ENCODE measurements around the gene ITPR2. TPM values are rescaled to one million over a fixed set of nuclear protein-coding genes. Genes with fewer than 3 reads are reported as not detected.

ITPR2 gene
- total and polyA plus RNA-seq, 2 of the 8 experiments (the other 6 are each of a cell fraction or from before 2014, with no cell fraction given): 4.1 to 48.3 TPM

DNA sequence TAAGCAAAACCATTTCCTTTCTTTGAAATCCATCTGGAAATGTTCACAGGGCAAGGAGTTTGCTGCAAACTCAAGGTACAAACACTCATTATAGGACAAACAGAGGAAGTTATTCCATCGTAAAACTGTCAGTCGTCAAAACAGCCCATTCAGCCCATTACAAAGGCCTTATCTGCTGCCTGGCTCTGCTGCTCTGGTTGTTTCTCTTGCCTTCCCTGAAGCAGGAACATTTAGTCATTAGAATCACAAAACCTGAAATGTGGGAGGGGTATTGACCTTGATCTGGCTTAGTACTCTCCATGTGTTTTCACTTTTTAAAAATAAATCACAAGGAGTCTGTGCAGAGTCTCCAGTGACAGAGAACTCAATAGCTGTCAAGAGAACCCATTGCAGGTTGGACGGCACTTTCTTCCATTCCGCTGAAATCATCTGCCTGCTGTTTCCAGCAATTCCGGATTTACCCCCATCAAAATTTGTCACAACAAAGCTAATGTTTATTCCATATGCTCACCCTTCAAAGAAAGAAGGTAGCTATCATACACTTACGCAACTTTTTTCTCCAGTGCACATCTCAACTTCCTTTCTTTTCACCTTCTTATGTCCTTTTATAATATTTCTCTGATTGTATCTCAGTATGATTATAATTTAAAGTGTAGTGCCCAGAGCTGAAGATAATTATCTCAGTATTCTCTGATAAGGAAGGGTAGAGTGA, 24.6 kb upstream of the ITPR2 start:
- Histone ChIP-seq H2BK12ac (ENCODE audit: low read depth, low read length) (no peak overlapping the region), H4K91ac (replicated peaks; ENCODE audit: insufficient read length, low read length) (no peak overlapping the region), H3K36me3 (ENCODE audit: control insufficient read depth in 2 of 4, insufficient read depth in 4 of 4, low read length in 3 of 4) (no peaks in the 10 kb centered on the region), H2BK20ac (ENCODE audit: low read length) (no peak overlapping the region), H3K4me3 (ENCODE audit: extremely low read depth in 1 of 4, insufficient read depth in 2 of 4, low read depth in 3 of 4, low read length in 4 of 4) (no peak overlapping the region), H3K18ac (ENCODE audit: extremely low read depth, low read length) (no peak overlapping the region), H4K8ac (ENCODE audit: extremely low read depth, insufficient read depth, low read length) (no peak overlapping the region), H3K79me1 (ENCODE audit: low read depth, low read length) (no peaks in the 10 kb centered on the region), H3K56ac (replicated peaks; ENCODE audit: insufficient read length, low read depth, low read length) (no peak overlapping the region), H3K14ac (ENCODE audit: insufficient read length) (no peak overlapping the region), H2AK5ac (ENCODE audit: low read depth, low read length) (no peak overlapping the region), H3K9me3 (ENCODE audit: insufficient read depth in 2 of 2, low read depth in 1 of 2, low read length in 1 of 2) (no peaks in the 10 kb centered on the region), H3K27ac (ENCODE audit: low read depth, low read length) (no peak overlapping the region), H3K4ac (replicated peaks; ENCODE audit: insufficient read length, low read depth, low read length) (no peak overlapping the region), H3K23me2 (ENCODE audit: low read depth, low read length) (no peaks in the 10 kb centered on the region; the same call in 1 of the 2 replicates), H3K27me3 (replicated peaks in 1 of 4; ENCODE audit: control insufficient read depth in 3 of 4, extremely low read depth in 1 of 4, insufficient read depth in 3 of 4, low read length in 3 of 4) (no peaks in the 10 kb centered on the region), H4K5ac (ENCODE audit: insufficient read length, low read depth, low read length) (no peak overlapping the region), H3K4me1 (replicated peaks in 1 of 4; ENCODE audit: control insufficient read depth in 3 of 4, insufficient read depth in 4 of 4, low read length in 3 of 4) (peaks cover 0 to 3% (median 0%) of the 10 kb centered on the region in 4 experiments; a peak in 1 of 7 replicates), H2BK15ac (ENCODE audit: low read length) (no peak overlapping the region), H2BK5ac (ENCODE audit: low read depth, low read length) (no peak overlapping the region), H3K4me2 (ENCODE audit: insufficient read depth in 1 of 2, low read depth in 2 of 2, low read length in 2 of 2) (no peak overlapping the region), H4K20me1 (replicated peaks in 1 of 2; ENCODE audit: control insufficient read depth in 1 of 2, insufficient read depth in 2 of 2, low read length in 2 of 2) (no peaks in the 10 kb centered on the region), H2AFZ (ENCODE audit: low read length) (peak overlapping the region; percentile 83; the same call in 1 of the 2 replicates), H3K9ac (replicated peaks in 1 of 4; ENCODE audit: extremely low read depth in 1 of 4, low read depth in 3 of 4, low read length in 3 of 4) (no peak overlapping the region), H3K79me2 (ENCODE audit: control insufficient read depth in 1 of 2, insufficient read depth in 2 of 2, low read length in 2 of 2) (no peaks in the 10 kb centered on the region), H3K23ac (ENCODE audit: insufficient read length) (no peak overlapping the region), H2BK120ac (replicated peaks; ENCODE audit: low read depth, low read length) (no peak overlapping the region)
- ChIA-PET CTCF (ENCODE audit: partially characterized antibody) (interaction anchor here (0.7 to 1.8 kb wide), 5 partner anchors 9 to 546 kb away, joined by 3 to 7 read pairs (median 3); no protein-coding TSS in a partner anchor), POLR2A (ENCODE audit: partially characterized antibody) (interaction anchor here (0.7 to 0.8 kb wide), 2 partner anchors 11 to 80 kb away, joined by 3 to 4 read pairs; no protein-coding TSS in a partner anchor)
- peak; percentile 55 for FAIRE-seq
- DNase-seq (ENCODE audit: low read depth in 1 of 2, low spot score in 2 of 2): no peak
- TF ChIP-seq PHF8 (conservative IDR thresholded peaks at IDR 0.05; ENCODE audit: low read depth, low read length): no peak
- no peak for TF ChIP-seq EGR1 (IDR thresholded peaks at IDR 0.05; ENCODE audit: borderline replicate concordance, low read depth, low read length)
- no peak for TF ChIP-seq SP1 (IDR thresholded peaks at IDR 0.05; ENCODE audit: low read depth, low read length)
- no peak for TF ChIP-seq CREB1 (IDR thresholded peaks at IDR 0.05)
- TF ChIP-seq POLR2A (IDR thresholded peaks at IDR 0.05; ENCODE audit: control extremely low read depth in 1 of 2, low read depth in 2 of 2, low read length in 2 of 2): no peak
- no peak for TF ChIP-seq TAF7 (optimal IDR thresholded peaks at IDR 0.05; ENCODE audit: borderline replicate concordance, low read depth, low read length)
- no peak for TF ChIP-seq SIN3A (conservative IDR thresholded peaks at IDR 0.05 in 1 of 2, IDR thresholded peaks at IDR 0.05 in 1 of 2; ENCODE audit: low read depth in 1 of 2, low read length in 2 of 2)
- TF ChIP-seq TAF1 (IDR thresholded peaks at IDR 0.05; ENCODE audit: low read depth, low read length): no peak
- 80% methylated on average over 6 of the region's 6 CpGs; no CpG with 5 or more reads in 1 of the 2 experiments for WGBS, 2 experiments (ENCODE audit: extremely low coverage in 1 of 2, insufficient coverage in 1 of 2, insufficient read length in 1 of 2, insufficient replicate concordance in 2 of 2, low coverage in 1 of 2, low lambda C conversion rate in 2 of 2, missing lambda C conversion rate in 1 of 2)
